ENCODE data around the gene PRG3. TPM values are rescaled to one million over a fixed set of nuclear protein-coding genes. Genes with fewer than 3 reads are reported as not detected.

The PRG3 gene
- total RNA-seq, 1 donor from 2014 or later: not detected

GRCh38 chr11:57336111-57336666 is 44.8 kb downstream of the PRG3 start:
- H3K27me3 ChIP-seq (ENCODE audit: control insufficient read depth, insufficient read depth, low read length): no peaks in the 10 kb centered on the region
- FAIRE-seq (no peak), DNase-seq (ENCODE audit: low read depth) (no peak)
- peaks cover 13% of the 10 kb centered on the region for H3K36me3 ChIP-seq (ENCODE audit: control insufficient read depth, insufficient read depth, low read length)
- peak overlapping the region; percentile 74 for H3K4me3 ChIP-seq (ENCODE audit: low read depth, low read length)
- no peak for TF ChIP-seq CTCF (IDR thresholded peaks at IDR 0.05; ENCODE audit: insufficient read depth, low read length, severe bottlenecking)

- Histone ChIP-seq H3K4me3 (ENCODE audit: low read depth, low read length) (peak within 1 kb of the TSS; percentile 74), H3K27me3 (ENCODE audit: control insufficient read depth, insufficient read depth, low read length) (no peaks in the 10 kb centered on the region), H3K36me3 (ENCODE audit: control insufficient read depth, insufficient read depth, low read length) (peaks cover 19% of the 10 kb centered on the region)
- FAIRE-seq (no peak), DNase-seq (ENCODE audit: low read depth) (peak; percentile 61)
- peak; percentile 25 for TF ChIP-seq CTCF (IDR thresholded peaks at IDR 0.05; ENCODE audit: insufficient read depth, low read length, severe bottlenecking)
These were observed 45.4 kb downstream of the PRG3 start, which contains the start of gene SSRP1 for GRCh38 chr11:57335343-57336110. SSRP1 (minus strand) TSS chr11:57335892; CDS start chr11:57335121, 771 bp downstream.

DNA sequence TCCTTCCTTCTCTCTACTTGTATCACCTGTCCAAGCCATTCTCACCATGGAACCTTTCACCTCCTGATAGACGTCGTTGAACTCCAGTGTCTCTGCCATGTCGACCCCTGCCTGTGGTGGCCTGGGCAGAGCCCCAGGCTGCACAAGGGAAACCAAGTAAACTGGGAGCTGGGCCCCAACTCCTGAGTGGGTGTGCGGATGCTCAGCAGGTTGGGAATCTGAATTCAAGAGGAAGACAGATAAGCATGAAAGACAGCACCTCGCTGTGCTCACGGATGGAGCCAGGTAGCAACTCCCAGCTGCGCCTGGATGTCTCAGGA is 46.0 kb downstream of the PRG3 start:
- Histone ChIP-seq H3K4me3 (ENCODE audit: low read depth, low read length) (peak overlapping the region; percentile 74), H3K36me3 (ENCODE audit: control insufficient read depth, insufficient read depth, low read length) (peaks cover 22% of the 10 kb centered on the region), H3K27me3 (ENCODE audit: control insufficient read depth, insufficient read depth, low read length) (no peaks in the 10 kb centered on the region)
- DNase-seq (ENCODE audit: low read depth): no peak
- no peak for TF ChIP-seq CTCF (IDR thresholded peaks at IDR 0.05; ENCODE audit: insufficient read depth, low read length, severe bottlenecking)
- no peak for FAIRE-seq

- Histone ChIP-seq H3K36me3 (ENCODE audit: control insufficient read depth, insufficient read depth, low read length) (peaks cover 30% of the 10 kb centered on the region), H3K4me3 (ENCODE audit: low read depth, low read length) (no peak overlapping the region), H3K27me3 (ENCODE audit: control insufficient read depth, insufficient read depth, low read length) (no peaks in the 10 kb centered on the region)
- FAIRE-seq (no peak), DNase-seq (ENCODE audit: low read depth) (no peak)
- no peak for TF ChIP-seq CTCF (IDR thresholded peaks at IDR 0.05; ENCODE audit: insufficient read depth, low read length, severe bottlenecking)
These were observed 48.1 kb downstream of the PRG3 start for GRCh38 chr11:57332694-57333440.

DNA sequence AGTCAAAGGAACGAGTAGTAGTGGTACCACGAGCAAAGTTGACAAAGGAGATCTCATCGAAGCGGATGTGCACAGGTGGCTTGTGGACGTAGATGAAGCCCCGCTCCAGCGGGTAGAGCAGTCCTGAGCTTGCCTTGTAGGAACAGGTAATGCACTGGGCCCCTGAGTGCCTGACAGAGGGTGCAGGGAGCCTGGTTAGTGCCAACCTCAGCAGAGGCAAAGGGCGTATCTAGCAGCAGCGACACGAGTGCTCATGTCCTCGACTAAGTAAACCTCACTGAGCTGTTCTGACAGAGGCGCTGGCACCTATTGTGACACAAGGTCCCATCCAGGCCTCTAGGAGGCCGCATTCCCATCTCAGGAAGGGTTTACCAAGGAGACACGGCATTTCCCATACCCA is 49.2 kb downstream of the PRG3 start:
- H3K4me3 ChIP-seq (ENCODE audit: low read depth, low read length): no peak overlapping the region
- H3K27me3 ChIP-seq (ENCODE audit: control insufficient read depth, insufficient read depth, low read length): no peaks in the 10 kb centered on the region
- peaks cover 35% of the 10 kb centered on the region for H3K36me3 ChIP-seq (ENCODE audit: control insufficient read depth, insufficient read depth, low read length)
- no peak for DNase-seq (ENCODE audit: low read depth)
- TF ChIP-seq CTCF (IDR thresholded peaks at IDR 0.05; ENCODE audit: insufficient read depth, low read length, severe bottlenecking): no peak
- no peak for FAIRE-seq
